Natural killer cell (primary cell): ENCODE measurements around the gene ECHDC1. TPM values are rescaled to one million over a fixed set of nuclear protein-coding genes. Genes with fewer than 3 reads are reported as not detected.

ENCODE experiments used
- ATAC-seq, 3 donors: fragments of 150-1000 bp in 2 of 3; fragments of 200-7000 bp in 1 of 3; cut with Tn5 transposase; 1 replicate in 1 of 3; 2 replicates in 2 of 3; pipeline ENCODE4 v1.10.0; 2021; ENCODE audit warnings: mild to moderate bottlenecking in 2 of 3, moderate library complexity in 2 of 3
- DNase-seq, 2 donors: peaks; one replicate each; pipeline versions ENCODE4 v3.0.0 to v3.0.0-alpha.2; 2013 to 2021; ENCODE audit warnings: mixed read lengths in 1 of 2
- H3K27ac ChIP-seq: one replicate; pipeline ENCODE4 v1.5.1; 2013; ENCODE audit warnings: mild to moderate bottlenecking, low read length
- H3K27me3 ChIP-seq: one replicate; pipeline ENCODE4 v1.6.1; 2013; ENCODE audit warnings: low read length; ENCODE audit not compliant: control insufficient read depth, insufficient read depth
- H3K36me3 ChIP-seq: one replicate; pipeline ENCODE4 v1.6.1; 2013; ENCODE audit warnings: low read length; ENCODE audit not compliant: control insufficient read depth, insufficient read depth
- H3K4me1 ChIP-seq: one replicate; pipeline ENCODE4 v1.6.1; 2013; ENCODE audit warnings: low read length; ENCODE audit not compliant: control insufficient read depth, insufficient read depth
- H3K4me3 ChIP-seq: one replicate; pipeline ENCODE4 v1.5.1; 2013; ENCODE audit warnings: low read length
- H3K9me3 ChIP-seq: one replicate; pipeline ENCODE4 v1.6.1; 2013; ENCODE audit warnings: low read length; ENCODE audit not compliant: control insufficient read depth, insufficient read depth
- H3K27ac Mint-ChIP-seq, 2 donors: one replicate each; pipeline ENCODE4 v1.8.0; 2022; ENCODE audit warnings: mild to moderate bottlenecking in 2 of 2, mixed read lengths in 2 of 2, moderate library complexity in 1 of 2
- H3K27me3 Mint-ChIP-seq, 2 donors: one replicate each; pipeline ENCODE4 v1.8.0; 2022; ENCODE audit warnings: low read depth in 2 of 2, mixed read lengths in 2 of 2
- H3K36me3 Mint-ChIP-seq: one replicate; pipeline ENCODE4 v1.8.0; 2022; ENCODE audit warnings: mixed read lengths
- H3K4me1 Mint-ChIP-seq, 2 donors: one replicate each; pipeline ENCODE4 v1.8.0; 2022; ENCODE audit warnings: mixed read lengths in 2 of 2
- H3K4me3 Mint-ChIP-seq: one replicate; pipeline ENCODE4 v1.8.0; 2022; ENCODE audit warnings: mild to moderate bottlenecking, moderate library complexity, mixed read lengths
- H3K9me3 Mint-ChIP-seq, 2 donors: one replicate each; pipeline ENCODE4 v1.8.0; 2022; ENCODE audit warnings: mixed read lengths in 2 of 2
- CTCF ChIP-seq: fragments of 200-600 bp; IDR thresholded peaks from one replicate; pipeline ENCODE4 v1.8.0; 2022; ENCODE audit warnings: antibody characterized with exemption
- WGBS: methylation state at CpG from one replicate; pipeline ENCODE4 v1.1.7; 2013; ENCODE audit warnings: missing lambda C conversion rate; ENCODE audit not compliant: insufficient coverage; 5-methylcytosine and 5-hydroxymethylcytosine counted together
- intact Hi-C: fragments of 100-400 bp; cut with micrococcal nuclease; formaldehyde crosslinking; loops from one replicate; pipeline ENCODE4 v1.14.2; 2022
- total RNA-seq, 4 donors: library from RNA; stranded (reverse); fragments of 120-200 nt in 1 of 4; gene quantifications; one replicate each; pipeline versions ENCODE4 v1.2.3 to v1.2.4, GENCODE V29; 2013 to 2022

ECHDC1 gene
- total RNA-seq, 3 donors from 2014 or later (not counting 1 experiment from before 2014, with no cell fraction given), result 18.7 to 35.1 (median 21.4) TPM

DNA sequence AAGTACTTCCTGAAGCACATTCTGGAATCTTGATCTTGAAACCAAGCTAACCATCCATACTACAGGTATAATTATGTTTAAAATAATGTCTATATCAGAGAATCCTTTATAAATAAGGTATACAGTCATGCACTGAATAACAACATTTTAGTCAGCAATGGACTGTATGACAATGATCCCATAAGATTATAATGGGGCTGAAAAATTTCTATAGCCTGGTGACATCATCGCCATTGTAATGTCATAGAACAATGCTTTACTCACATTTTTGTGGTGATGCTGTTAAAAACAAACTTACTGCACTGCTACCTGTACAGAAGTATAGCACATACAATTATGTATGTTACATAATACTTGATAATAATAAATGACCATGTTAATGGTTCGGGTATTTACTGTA lies 44.9 kb downstream of the ECHDC1 start:
- TF ChIP-seq CTCF, result no peak
- Histone ChIP-seq H3K4me3 (no peak overlapping the region), H3K9me3 (no peaks in the 10 kb centered on the region), H3K27me3 (no peaks in the 10 kb centered on the region), H3K4me1 (no peaks in the 10 kb centered on the region), H3K36me3 (peaks cover 8% of the 10 kb centered on the region), H3K27ac (no peak overlapping the region)
- ATAC-seq (no peak), DNase-seq (no peak)
- no peak overlapping the region for H3K27ac Mint-ChIP-seq
- no CpG with 5 or more reads among the region's 2 CpGs for WGBS
- peaks cover 1 to 12% of the 10 kb centered on the region in 2 donors for H3K4me1 Mint-ChIP-seq
- no peaks in the 10 kb centered on the region for H3K36me3 Mint-ChIP-seq
- no peaks in the 10 kb centered on the region for H3K9me3 Mint-ChIP-seq
- no peaks in the 10 kb centered on the region for H3K27me3 Mint-ChIP-seq
- no peak overlapping the region for H3K4me3 Mint-ChIP-seq
- intact Hi-C loops, result no loop called here

DNA sequence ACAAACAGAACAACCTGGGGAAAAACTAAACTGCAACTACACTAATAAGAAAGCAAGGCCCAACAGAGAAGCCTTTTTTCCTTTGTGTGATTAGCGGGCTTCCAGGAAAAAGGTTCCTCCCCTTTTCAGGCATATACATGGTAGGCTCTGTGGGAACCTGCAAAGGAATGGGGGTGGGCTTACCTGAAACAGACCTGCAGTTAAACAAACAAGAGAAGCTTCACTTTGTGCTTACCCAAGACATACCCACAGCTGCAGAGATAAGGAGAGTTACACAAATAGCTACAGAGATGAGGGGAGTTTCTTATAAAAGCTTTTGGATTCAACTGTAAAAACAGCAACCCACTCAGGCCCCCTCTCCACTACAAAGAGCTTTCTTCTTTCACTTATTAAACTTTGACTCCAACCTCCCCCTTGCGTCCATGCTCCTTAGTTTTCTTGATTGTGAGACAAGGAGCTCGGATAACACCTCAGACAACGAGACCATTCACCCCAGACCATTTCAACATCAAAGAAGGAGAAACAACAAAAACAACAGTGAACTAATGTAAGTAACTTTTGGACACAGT lies 45.8 kb downstream of the ECHDC1 start:
- no peak for TF ChIP-seq CTCF
- Mint-ChIP-seq H3K9me3 (no peaks in the 10 kb centered on the region), H3K4me1 (peaks cover 9 to 12% of the 10 kb centered on the region in 2 donors), H3K36me3 (no peaks in the 10 kb centered on the region), H3K4me3 (no peak overlapping the region), H3K27ac (peak overlapping the region; percentile 16 to 55), H3K27me3 (no peaks in the 10 kb centered on the region)
- intact Hi-C loops, result no loop called here
- no peaks in the 10 kb centered on the region for H3K27me3 ChIP-seq
- H3K27ac ChIP-seq, result no peak overlapping the region
- DNase-seq (no peak), ATAC-seq (no peak)
- H3K9me3 ChIP-seq, result no peaks in the 10 kb centered on the region
- H3K4me3 ChIP-seq, result no peak overlapping the region
- H3K4me1 ChIP-seq, result no peaks in the 10 kb centered on the region
- 100% methylated on average over 2 of the region's 4 CpGs for WGBS
- peaks cover 8% of the 10 kb centered on the region for H3K36me3 ChIP-seq

GRCh38 chr6:127291495-127291894 lies 51.9 kb downstream of the ECHDC1 start:
- peak overlapping the region; percentile 45 to 63 for H3K27ac Mint-ChIP-seq
- TF ChIP-seq CTCF, result no peak
- Histone ChIP-seq H3K4me1 (no peaks in the 10 kb centered on the region), H3K36me3 (peaks cover 37% of the 10 kb centered on the region), H3K27me3 (no peaks in the 10 kb centered on the region), H3K27ac (no peak overlapping the region), H3K9me3 (no peaks in the 10 kb centered on the region), H3K4me3 (no peak overlapping the region)
- 62% methylated on average over 5 of the region's 5 CpGs for WGBS
- DNase-seq, result peak in 1 of 2 donors; percentile 22
- peaks cover 24 to 27% of the 10 kb centered on the region in 2 donors for H3K4me1 Mint-ChIP-seq
- H3K36me3 Mint-ChIP-seq, result peaks cover 10% of the 10 kb centered on the region
- no peaks in the 10 kb centered on the region for H3K9me3 Mint-ChIP-seq
- no peaks in the 10 kb centered on the region for H3K27me3 Mint-ChIP-seq
- ATAC-seq, result no peak
- H3K4me3 Mint-ChIP-seq, result no peak overlapping the region
- intact Hi-C loops, result no loop called here
